NCI-H128 (cell line): ENCODE results near the gene SVEP1.
"Not testable (repeated sequence)": the region's sequence is repeated elsewhere in the genome, so short reads cannot be mapped to it uniquely, and the experiment has no call there.

Source experiments
- DNase-seq: peaks from one replicate; lab custom pipeline; 2025; ENCODE audit not compliant: unreplicated experiment; lab: John Stamatoyannopoulos, UW

Gene SVEP1

GRCh38 chr9:110579862-110580219, 300 bp upstream of the SVEP1 start:
- DNase-seq: no peak

DNA sequence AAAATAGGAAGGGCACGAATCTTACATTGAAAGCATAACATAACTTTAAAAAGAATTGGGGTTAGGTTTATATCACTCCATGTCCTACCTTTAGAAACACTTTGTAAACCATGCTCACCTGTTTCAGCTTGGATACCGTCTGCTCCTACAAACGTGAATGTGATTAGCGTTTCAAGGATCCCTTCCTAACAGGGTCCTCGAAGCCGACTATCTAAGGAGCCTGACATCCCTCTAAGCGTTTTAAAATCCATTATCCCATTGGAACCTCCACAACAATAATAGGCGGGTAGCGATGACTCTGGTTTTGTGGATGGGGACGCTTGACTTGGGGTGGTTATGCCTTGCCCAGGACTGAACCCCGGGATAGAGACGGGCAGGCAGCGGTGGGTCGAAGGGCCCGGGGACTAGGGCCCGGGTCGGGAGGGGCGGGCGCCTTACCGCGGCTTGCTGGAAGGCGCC, 937 bp downstream of the SVEP1 start:
- no peak for DNase-seq

GRCh38 chr9:110575945-110576344, 3.6 kb downstream of the SVEP1 start:
- no peak for DNase-seq

DNA sequence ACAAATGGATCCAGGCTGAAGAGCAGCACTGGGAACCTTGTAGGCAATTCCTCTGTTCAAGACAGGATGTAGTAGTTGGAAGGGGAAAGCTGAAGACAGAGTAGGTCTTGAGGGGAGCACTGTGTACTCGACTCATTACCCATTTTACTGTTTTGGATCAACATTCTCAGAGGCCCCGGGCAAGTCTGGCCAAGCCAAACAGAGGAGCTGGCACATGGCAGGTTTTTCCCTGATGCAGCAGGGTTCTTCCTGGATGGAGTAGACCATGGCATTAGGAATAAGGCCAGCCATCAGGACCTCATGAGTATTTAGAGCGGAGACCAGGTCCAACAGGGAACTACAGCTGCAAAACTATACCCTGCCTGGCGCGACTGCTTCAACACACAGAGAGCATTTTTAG, 4.4 kb downstream of the SVEP1 start:
- no peak for DNase-seq

- no peak for DNase-seq
These were observed 6.2 kb downstream of the SVEP1 start for GRCh38 chr9:110573305-110573704.

GRCh38 chr9:110571801-110572483, 7.6 kb downstream of the SVEP1 start:
- DNase-seq: no peak

GRCh38 chr9:110566156-110566555, 13.4 kb downstream of the SVEP1 start:
- no peak for DNase-seq

DNA sequence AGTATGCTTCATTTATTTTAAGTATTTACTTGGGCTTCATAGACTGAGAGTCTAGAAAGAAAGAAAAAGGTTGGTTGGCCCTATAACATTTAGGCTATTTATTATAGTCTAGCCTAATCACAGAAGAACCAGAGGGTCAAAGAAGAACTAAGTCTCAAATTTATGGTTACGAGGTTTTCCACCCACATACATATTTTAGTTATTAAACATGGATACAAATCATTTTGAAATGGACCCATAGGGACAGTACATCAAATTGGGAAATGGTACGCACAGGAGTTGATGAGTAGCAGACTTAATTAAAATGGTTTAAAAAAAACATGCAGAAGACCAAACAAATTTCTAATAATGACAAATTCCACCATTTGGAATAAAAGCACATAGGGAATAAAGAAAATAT, 17.7 kb downstream of the SVEP1 start:
- no peak for DNase-seq

GRCh38 chr9:110559869-110560268, 19.7 kb downstream of the SVEP1 start:
- DNase-seq: no peak

GRCh38 chr9:110555551-110556331, 23.8 kb downstream of the SVEP1 start:
- DNase-seq: no peak

- no peak for DNase-seq
These were observed 33.1 kb downstream of the SVEP1 start for GRCh38 chr9:110546411-110546871.

- DNase-seq: no peak
These were observed 33.8 kb downstream of the SVEP1 start for GRCh38 chr9:110545705-110546104.

DNA sequence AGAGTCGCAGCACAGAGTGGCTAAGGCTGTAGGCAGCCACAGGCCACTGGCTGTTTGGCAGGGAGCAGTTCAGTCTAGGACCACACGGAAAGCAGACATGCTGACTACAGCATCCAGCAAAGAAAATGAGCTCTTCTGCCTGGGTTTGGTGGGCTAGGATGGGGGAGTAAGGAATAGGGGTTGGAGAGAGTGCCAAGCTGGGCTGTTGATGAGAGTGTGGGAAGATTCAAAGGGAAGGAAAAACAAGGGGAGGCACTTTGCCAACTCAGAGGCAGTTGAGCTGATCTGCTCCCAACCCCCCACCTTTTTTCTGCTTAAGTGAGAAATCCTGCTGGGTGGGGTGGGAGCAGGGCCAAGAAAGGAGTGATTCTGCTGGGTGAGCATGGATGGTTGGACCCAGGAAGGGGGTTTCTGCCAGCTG, 35.9 kb downstream of the SVEP1 start:
- no peak for DNase-seq

- no peak for DNase-seq
These were observed 37.6 kb downstream of the SVEP1 start for GRCh38 chr9:110541950-110542349.

GRCh38 chr9:110538647-110539041, 40.9 kb downstream of the SVEP1 start:
- no peak for DNase-seq

DNA sequence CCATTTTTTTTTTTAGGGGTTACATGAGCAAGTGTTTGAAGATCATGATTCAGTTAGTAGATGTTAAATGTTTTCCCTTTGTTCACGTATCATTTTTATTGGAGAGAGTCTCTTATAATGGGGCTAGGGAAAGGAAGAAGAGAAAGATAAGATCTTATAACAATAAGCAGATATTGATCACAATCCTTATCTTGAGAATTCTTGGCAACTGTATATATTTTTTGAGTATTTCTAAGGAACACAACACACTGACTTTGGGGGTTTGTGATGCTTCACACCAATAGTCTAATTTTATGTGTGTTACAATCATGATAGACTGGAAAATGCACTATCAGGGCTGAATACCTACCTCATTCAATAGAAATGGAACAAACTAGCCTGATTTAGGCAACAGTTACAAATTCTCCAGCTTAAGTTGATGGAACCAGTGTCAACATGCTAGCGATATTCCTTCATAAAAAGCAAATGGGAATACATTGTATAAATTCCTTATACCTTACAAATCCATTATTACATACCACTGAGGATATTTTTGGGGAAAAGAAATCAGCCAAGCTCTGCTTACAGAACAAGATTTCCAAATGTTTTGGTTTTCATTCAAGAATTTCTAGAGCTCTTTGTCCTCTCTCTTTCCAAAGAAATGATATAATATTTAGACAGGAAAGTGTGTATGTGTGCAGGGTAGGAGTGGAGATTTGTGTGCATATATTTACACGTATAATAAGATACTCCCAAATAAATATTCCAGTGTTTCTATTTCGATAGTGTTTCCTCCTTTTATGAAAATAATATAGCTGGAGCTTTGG, 41.5 kb downstream of the SVEP1 start:
- no peak for DNase-seq

DNA sequence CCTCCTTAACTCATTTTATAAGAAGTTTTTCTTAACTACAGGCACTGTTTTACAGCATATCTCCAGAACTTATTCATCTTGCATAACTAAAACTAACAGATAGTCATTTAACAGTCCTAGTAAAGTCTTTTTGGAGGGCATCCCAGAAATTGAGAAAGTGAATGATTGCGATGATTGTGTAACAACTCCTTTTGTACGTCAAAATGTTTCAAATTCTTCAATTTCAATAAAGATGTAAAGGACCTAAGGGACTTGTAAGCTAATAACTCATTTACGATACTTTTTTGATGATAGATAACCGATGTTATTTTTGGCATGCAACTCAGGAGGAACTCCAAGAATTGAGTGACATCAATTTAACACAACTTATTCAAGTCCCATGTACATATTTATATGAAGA, 42.7 kb downstream of the SVEP1 start:
- no peak for DNase-seq

DNA sequence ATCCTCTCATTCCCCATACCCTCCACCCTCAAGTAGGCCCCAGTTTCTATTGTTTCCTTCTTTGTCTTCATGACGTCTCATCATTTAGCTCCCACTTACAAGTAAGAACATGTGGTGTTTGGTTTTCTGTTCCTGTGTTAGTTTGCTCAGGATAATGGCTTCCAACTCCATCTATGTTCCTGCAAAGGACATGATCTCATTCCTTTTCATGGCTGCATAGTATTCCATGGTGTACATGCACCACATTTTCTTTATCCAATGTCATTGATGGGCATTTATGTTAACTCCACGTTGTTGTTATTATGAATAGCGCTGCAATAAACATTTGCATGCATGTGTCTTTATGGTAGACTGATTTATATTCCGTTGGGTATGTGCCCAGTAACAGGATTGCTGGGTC, 45.4 kb downstream of the SVEP1 start:
- not testable (repeated sequence) for DNase-seq

DNA sequence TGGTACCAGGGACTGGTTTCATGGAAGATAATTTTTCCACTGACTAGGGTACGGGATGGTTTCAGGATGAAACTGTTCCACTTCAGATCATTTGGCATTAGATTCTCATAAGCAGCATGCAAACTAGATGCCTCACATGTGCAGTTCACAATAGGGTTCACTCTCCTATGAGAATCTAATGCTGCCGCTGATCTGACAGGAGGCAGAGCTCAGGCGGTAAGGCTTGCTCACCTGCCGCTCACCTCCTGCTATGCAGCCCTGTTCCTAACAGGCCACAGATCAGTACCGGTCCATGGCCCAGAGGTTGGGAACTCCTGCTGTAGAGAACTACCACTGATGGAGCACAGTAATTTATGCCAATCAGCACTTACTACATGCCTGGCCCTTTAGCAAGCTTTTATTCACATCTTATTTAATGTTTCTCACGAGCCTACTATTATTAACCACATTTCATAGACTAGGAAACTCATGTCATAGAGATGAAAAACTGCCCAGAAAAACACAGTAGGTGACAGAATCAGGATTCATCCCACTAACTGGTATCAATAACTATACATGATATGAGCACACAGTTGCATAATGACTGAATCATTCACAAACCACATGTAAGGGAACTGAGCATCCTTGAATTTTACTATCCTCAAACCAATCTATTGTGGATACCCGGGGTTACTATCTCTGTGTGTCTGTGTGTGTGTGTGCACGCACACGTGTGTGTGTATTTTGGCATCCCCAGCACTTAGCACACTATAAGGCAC, 46.5 kb downstream of the SVEP1 start:
- no peak for DNase-seq

- no peak for DNase-seq
These were observed 47.8 kb downstream of the SVEP1 start for GRCh38 chr9:110531776-110532175.

- not testable (repeated sequence) for DNase-seq
These were observed 48.3 kb downstream of the SVEP1 start for GRCh38 chr9:110531241-110531640.
